ENCODE data around the gene C19orf67. TPM values are rescaled to one million over a fixed set of nuclear protein-coding genes. Genes with fewer than 3 reads are reported as not detected.

Gene C19orf67
- total and polyA plus RNA-seq, 2 of the 13 experiments (the other 11 are each of a cell fraction or from before 2014, with no cell fraction given) = 0.11 to 0.32 TPM

DNA sequence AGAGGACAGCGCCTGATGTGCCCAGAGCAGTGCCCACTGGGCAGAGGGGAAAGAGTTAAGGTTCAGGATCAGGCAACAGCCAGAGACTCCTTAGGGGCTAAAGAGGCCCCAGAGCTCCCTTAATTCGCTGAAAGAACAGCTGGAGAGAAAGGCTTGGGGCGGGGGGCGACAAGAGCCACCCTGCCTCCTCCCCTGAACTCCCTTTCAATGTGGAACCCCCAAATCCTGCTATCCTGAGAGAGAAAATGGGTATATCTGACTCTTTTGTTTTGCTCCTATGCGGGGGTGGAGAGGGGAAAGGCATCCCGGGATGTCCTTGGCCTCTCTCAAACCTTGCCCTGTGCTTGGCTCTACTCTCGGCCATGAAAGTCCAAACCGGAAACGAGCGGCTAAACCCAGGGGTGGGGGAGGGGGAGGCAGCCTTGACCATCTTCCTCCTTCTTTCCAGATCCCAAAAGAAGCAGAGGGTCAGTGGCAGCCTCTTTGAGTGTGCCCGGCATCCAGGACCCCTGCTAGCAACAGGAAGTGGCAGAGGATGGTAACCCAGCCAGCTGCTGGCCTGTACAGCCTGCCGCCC lies 27.3 kb upstream of the C19orf67 start (continued):
- TF ChIP-seq ZSCAN31 (CRISPR knock-in tag; IDR thresholded peaks at IDR 0.05; ENCODE audit: low read depth) (no peak), IKZF4 (CRISPR knock-in tag; IDR thresholded peaks at IDR 0.05; ENCODE audit: borderline replicate concordance, low read depth, not compliant biosample characterization) (no peak), ZNF17 (CRISPR knock-in tag; IDR thresholded peaks at IDR 0.05) (no peak), NR2C2 (CRISPR knock-in tag; IDR thresholded peaks at IDR 0.05; ENCODE audit: borderline replicate concordance) (peak; percentile 52; the same call in 1 of the 2 replicates), ZNF441 (CRISPR knock-in tag; IDR thresholded peaks at IDR 0.05; ENCODE audit: borderline replicate concordance) (no peak), ZNF33B (CRISPR knock-in tag; IDR thresholded peaks at IDR 0.05) (no peak), NR1H2 (CRISPR knock-in tag; IDR thresholded peaks at IDR 0.05; ENCODE audit: borderline replicate concordance, low read depth) (no peak), ZSCAN29 (CRISPR knock-in tag; conservative IDR thresholded peaks at IDR 0.05) (0 out of 2 replicates have a peak, but pooled peaks have one; percentile 36), ATAD3A (CRISPR knock-in tag; IDR thresholded peaks at IDR 0.05) (no peak), HOXA9 (CRISPR knock-in tag; IDR thresholded peaks at IDR 0.05; ENCODE audit: borderline replicate concordance) (no peak), ZNF263 (CRISPR knock-in tag; IDR thresholded peaks at IDR 0.05) (no peak), KDM5B (CRISPR knock-in tag; IDR thresholded peaks at IDR 0.05; ENCODE audit: borderline replicate concordance) (no peak), ONECUT2 (CRISPR knock-in tag; IDR thresholded peaks at IDR 0.05) (no peak)
- TF ChIP-seq, protein P1, sequence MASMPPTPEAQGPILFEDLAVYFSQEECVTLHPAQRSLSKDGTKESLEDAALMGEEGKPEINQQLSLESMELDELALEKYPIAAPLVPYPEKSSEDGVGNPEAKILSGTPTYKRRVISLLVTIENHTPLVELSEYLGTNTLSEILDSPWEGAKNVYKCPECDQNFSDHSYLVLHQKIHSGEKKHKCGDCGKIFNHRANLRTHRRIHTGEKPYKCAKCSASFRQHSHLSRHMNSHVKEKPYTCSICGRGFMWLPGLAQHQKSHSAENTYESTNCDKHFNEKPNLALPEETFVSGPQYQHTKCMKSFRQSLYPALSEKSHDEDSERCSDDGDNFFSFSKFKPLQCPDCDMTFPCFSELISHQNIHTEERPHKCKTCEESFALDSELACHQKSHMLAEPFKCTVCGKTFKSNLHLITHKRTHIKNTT (CRISPR knock-in tag; IDR thresholded peaks at IDR 0.05) = no peak
- TF ChIP-seq, protein P2, sequence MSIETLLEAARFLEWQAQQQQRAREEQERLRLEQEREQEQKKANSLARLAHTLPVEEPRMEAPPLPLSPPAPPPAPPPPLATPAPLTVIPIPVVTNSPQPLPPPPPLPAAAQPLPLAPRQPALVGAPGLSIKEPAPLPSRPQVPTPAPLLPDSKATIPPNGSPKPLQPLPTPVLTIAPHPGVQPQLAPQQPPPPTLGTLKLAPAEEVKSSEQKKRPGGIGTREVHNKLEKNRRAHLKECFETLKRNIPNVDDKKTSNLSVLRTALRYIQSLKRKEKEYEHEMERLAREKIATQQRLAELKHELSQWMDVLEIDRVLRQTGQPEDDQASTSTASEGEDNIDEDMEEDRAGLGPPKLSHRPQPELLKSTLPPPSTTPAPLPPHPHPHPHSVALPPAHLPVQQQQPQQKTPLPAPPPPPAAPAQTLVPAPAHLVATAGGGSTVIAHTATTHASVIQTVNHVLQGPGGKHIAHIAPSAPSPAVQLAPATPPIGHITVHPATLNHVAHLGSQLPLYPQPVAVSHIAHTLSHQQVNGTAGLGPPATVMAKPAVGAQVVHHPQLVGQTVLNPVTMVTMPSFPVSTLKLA (IDR thresholded peaks at IDR 0.05) = no peak
- TF ChIP-seq, protein P3, sequence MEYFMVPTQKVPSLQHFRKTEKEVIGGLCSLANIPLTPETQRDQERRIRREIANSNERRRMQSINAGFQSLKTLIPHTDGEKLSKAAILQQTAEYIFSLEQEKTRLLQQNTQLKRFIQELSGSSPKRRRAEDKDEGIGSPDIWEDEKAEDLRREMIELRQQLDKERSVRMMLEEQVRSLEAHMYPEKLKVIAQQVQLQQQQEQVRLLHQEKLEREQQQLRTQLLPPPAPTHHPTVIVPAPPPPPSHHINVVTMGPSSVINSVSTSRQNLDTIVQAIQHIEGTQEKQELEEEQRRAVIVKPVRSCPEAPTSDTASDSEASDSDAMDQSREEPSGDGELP (IDR thresholded peaks at IDR 0.05; ENCODE audit: borderline replicate concordance, low read depth) = no peak
- TF ChIP-seq, protein P4, sequence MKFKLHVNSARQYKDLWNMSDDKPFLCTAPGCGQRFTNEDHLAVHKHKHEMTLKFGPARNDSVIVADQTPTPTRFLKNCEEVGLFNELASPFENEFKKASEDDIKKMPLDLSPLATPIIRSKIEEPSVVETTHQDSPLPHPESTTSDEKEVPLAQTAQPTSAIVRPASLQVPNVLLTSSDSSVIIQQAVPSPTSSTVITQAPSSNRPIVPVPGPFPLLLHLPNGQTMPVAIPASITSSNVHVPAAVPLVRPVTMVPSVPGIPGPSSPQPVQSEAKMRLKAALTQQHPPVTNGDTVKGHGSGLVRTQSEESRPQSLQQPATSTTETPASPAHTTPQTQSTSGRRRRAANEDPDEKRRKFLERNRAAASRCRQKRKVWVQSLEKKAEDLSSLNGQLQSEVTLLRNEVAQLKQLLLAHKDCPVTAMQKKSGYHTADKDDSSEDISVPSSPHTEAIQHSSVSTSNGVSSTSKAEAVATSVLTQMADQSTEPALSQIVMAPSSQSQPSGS (CRISPR knock-in tag; IDR thresholded peaks at IDR 0.05) = 0 out of 2 replicates have a peak, but pooled peaks have one; percentile 53
- TF ChIP-seq, protein P5, sequence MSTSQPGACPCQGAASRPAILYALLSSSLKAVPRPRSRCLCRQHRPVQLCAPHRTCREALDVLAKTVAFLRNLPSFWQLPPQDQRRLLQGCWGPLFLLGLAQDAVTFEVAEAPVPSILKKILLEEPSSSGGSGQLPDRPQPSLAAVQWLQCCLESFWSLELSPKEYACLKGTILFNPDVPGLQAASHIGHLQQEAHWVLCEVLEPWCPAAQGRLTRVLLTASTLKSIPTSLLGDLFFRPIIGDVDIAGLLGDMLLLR (CRISPR knock-in tag; IDR thresholded peaks at IDR 0.05) = no peak
- TF ChIP-seq, protein P6, sequence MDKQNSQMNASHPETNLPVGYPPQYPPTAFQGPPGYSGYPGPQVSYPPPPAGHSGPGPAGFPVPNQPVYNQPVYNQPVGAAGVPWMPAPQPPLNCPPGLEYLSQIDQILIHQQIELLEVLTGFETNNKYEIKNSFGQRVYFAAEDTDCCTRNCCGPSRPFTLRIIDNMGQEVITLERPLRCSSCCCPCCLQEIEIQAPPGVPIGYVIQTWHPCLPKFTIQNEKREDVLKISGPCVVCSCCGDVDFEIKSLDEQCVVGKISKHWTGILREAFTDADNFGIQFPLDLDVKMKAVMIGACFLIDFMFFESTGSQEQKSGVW (CRISPR knock-in tag; IDR thresholded peaks at IDR 0.05; ENCODE audit: borderline replicate concordance) = no peak
- TF ChIP-seq, protein P7, sequence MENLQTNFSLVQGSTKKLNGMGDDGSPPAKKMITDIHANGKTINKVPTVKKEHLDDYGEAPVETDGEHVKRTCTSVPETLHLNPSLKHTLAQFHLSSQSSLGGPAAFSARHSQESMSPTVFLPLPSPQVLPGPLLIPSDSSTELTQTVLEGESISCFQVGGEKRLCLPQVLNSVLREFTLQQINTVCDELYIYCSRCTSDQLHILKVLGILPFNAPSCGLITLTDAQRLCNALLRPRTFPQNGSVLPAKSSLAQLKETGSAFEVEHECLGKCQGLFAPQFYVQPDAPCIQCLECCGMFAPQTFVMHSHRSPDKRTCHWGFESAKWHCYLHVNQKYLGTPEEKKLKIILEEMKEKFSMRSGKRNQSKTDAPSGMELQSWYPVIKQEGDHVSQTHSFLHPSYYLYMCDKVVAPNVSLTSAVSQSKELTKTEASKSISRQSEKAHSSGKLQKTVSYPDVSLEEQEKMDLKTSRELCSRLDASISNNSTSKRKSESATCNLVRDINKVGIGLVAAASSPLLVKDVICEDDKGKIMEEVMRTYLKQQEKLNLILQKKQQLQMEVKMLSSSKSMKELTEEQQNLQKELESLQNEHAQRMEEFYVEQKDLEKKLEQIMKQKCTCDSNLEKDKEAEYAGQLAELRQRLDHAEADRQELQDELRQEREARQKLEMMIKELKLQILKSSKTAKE (CRISPR knock-in tag; IDR thresholded peaks at IDR 0.05; ENCODE audit: borderline replicate concordance) = no peak
